SK-N-SH treated with all-trans-retinoic acid at 6 μM for 48 hours (cell line): ENCODE data around the gene TBL1XR1.

Experiments used
- ATAC-seq: fragments of 200-7000 bp; cut with Tn5 transposase; 3 replicates; pipeline ENCODE4 v1.9.1; 2020; ENCODE audit warnings: mild to moderate bottlenecking, moderate library complexity
- ARNTL ChIP-seq: fragments of 450-650 bp; formaldehyde crosslinking; IDR thresholded peaks from 2 replicates; pipeline ENCODE4 v1.5.0; 2020; ENCODE audit warnings: low read depth, mild to moderate bottlenecking, moderate library complexity, borderline replicate concordance
- BACH2 ChIP-seq: fragments of 250-450 bp; sonication (Bioruptor Pico); IDR thresholded peaks from 2 replicates; pipeline ENCODE4 v1.9.0; 2021; ENCODE audit warnings: mild to moderate bottlenecking, borderline replicate concordance
- CREB5 ChIP-seq: fragments of 250-450 bp; sonication (Bioruptor Pico); IDR thresholded peaks from 2 replicates; pipeline ENCODE4 v1.5.1; 2020; ENCODE audit warnings: low read depth, mild to moderate bottlenecking, moderate library complexity
- CSDC2 ChIP-seq: fragments of 250-450 bp; sonication (Bioruptor Pico); IDR thresholded peaks from 2 replicates; pipeline ENCODE4 v1.5.0; 2020; ENCODE audit warnings: mild to moderate bottlenecking, moderate library complexity
- ESRRG ChIP-seq: fragments of 250-450 bp; sonication (Bioruptor Pico); IDR thresholded peaks from 2 replicates; pipeline ENCODE4 v1.6.1; 2021; ENCODE audit warnings: mild to moderate bottlenecking
- GLIS3 ChIP-seq: fragments of 250-450 bp; sonication (Bioruptor Pico); IDR thresholded peaks from 2 replicates; pipeline ENCODE4 v1.5.0; 2020; ENCODE audit warnings: mild to moderate bottlenecking, moderate library complexity
- ISL1 ChIP-seq: fragments of 250-450 bp; sonication (Bioruptor Pico); IDR thresholded peaks from 2 replicates; pipeline ENCODE4 v2.1.2; 2022; ENCODE audit warnings: mild to moderate bottlenecking, moderate library complexity
- POU6F1 ChIP-seq: fragments of 250-450 bp; sonication (Bioruptor Pico); IDR thresholded peaks from 2 replicates; pipeline ENCODE4 v1.8.0; 2021; ENCODE audit warnings: low read depth, mild to moderate bottlenecking, moderate library complexity, borderline replicate concordance
- PPARA ChIP-seq: fragments of 250-450 bp; sonication (Bioruptor Pico); IDR thresholded peaks from 2 replicates; pipeline ENCODE4 v1.5.0; 2020; ENCODE audit warnings: mild to moderate bottlenecking, borderline replicate concordance
- RARB ChIP-seq: fragments of 250-450 bp; sonication (Bioruptor Pico); IDR thresholded peaks from 2 replicates; pipeline ENCODE4 v1.8.0; 2021; ENCODE audit warnings: mild to moderate bottlenecking, moderate library complexity
- SNAI2 ChIP-seq: fragments of 250-450 bp; sonication (Bioruptor Pico); IDR thresholded peaks from 2 replicates; pipeline ENCODE4 v1.5.0; 2020; ENCODE audit warnings: mild to moderate bottlenecking, moderate library complexity
- TCF4 ChIP-seq: fragments of 250-450 bp; sonication (Bioruptor Pico); IDR thresholded peaks from 2 replicates; pipeline ENCODE4 v1.8.0; 2021; ENCODE audit warnings: mild to moderate bottlenecking, moderate library complexity, borderline replicate concordance
- TOX ChIP-seq: fragments of 250-450 bp; sonication (Bioruptor Pico); IDR thresholded peaks from 2 replicates; pipeline ENCODE4 v1.8.0; 2021; ENCODE audit warnings: mild to moderate bottlenecking, moderate library complexity, borderline replicate concordance
- TSHZ2 ChIP-seq: fragments of 250-450 bp; sonication (Bioruptor Pico); IDR thresholded peaks from 2 replicates; pipeline ENCODE4 v1.5.0; 2020; ENCODE audit warnings: mild to moderate bottlenecking, moderate library complexity
- ZC3H10 ChIP-seq: fragments of 250-450 bp; sonication (Bioruptor Pico); IDR thresholded peaks from 2 replicates; pipeline ENCODE4 v1.5.1; 2021; ENCODE audit warnings: mild to moderate bottlenecking, moderate library complexity
- ZFP3 ChIP-seq: fragments of 250-450 bp; sonication (Bioruptor Pico); IDR thresholded peaks from 2 replicates; pipeline ENCODE4 v1.5.0; 2020; ENCODE audit warnings: mild to moderate bottlenecking, moderate library complexity
- ZFP30 ChIP-seq: fragments of 450-650 bp; formaldehyde crosslinking; IDR thresholded peaks from 2 replicates; pipeline ENCODE4 v1.5.0; 2022; ENCODE audit warnings: mild to moderate bottlenecking, moderate library complexity
- ZNF565 ChIP-seq: fragments of 450-650 bp; formaldehyde crosslinking; conservative IDR thresholded peaks from 2 replicates; pipeline ENCODE4 v1.5.0; 2020; ENCODE audit warnings: low read depth, mild to moderate bottlenecking, moderate library complexity
- ZNF70 ChIP-seq: fragments of 450-650 bp; formaldehyde crosslinking; IDR thresholded peaks from 2 replicates; pipeline ENCODE4 v1.5.0; 2020; ENCODE audit warnings: mild to moderate bottlenecking, moderate library complexity
- ZNF8 ChIP-seq: fragments of 450-650 bp; formaldehyde crosslinking; IDR thresholded peaks from 2 replicates; pipeline ENCODE4 v1.5.0; 2020; ENCODE audit warnings: mild to moderate bottlenecking, moderate library complexity
- TF ChIP-seq, protein P1 (sequence below): fragments of 250-450 bp; sonication (Bioruptor Pico); IDR thresholded peaks from 2 replicates; pipeline ENCODE4 v1.8.0; 2020; ENCODE audit warnings: mild to moderate bottlenecking, moderate library complexity, borderline replicate concordance
- TF ChIP-seq, protein P2 (sequence below): fragments of 250-450 bp; sonication (Bioruptor Pico); IDR thresholded peaks from 2 replicates; pipeline ENCODE4 v1.5.1; 2021; ENCODE audit warnings: mild to moderate bottlenecking, moderate library complexity

TBL1XR1 gene

DNA sequence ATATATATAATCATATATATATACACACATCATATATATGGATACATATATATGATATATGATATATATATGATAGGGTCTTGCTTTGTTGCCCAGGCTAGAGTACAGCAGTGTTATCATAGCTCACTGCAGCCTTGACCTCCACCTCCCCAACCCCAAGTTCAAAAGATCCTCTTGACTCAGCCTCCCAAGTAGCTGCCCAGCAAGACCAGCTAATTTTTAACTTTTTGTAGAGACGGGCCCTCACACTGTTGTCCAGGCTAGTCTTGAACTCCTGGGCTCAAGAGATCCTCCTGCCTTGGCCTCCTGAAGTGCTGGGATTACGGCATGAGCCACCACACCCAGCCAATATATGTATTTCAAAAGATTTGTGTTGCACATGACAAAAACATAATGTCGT, 83.0 kb downstream of the TBL1XR1 start:
- TF ChIP-seq POU6F1 (CRISPR knock-in tag) (no peak), PPARA (no peak), TOX (CRISPR knock-in tag) (no peak), ESRRG (CRISPR knock-in tag) (no peak), ZFP30 (no peak), ISL1 (CRISPR knock-in tag) (no peak), TCF4 (CRISPR knock-in tag) (no peak), BACH2 (CRISPR knock-in tag) (no peak), ARNTL (CRISPR knock-in tag) (no peak), CSDC2 (no peak), SNAI2 (CRISPR knock-in tag) (no peak), RARB (no peak)
- TF ChIP-seq, protein P1, sequence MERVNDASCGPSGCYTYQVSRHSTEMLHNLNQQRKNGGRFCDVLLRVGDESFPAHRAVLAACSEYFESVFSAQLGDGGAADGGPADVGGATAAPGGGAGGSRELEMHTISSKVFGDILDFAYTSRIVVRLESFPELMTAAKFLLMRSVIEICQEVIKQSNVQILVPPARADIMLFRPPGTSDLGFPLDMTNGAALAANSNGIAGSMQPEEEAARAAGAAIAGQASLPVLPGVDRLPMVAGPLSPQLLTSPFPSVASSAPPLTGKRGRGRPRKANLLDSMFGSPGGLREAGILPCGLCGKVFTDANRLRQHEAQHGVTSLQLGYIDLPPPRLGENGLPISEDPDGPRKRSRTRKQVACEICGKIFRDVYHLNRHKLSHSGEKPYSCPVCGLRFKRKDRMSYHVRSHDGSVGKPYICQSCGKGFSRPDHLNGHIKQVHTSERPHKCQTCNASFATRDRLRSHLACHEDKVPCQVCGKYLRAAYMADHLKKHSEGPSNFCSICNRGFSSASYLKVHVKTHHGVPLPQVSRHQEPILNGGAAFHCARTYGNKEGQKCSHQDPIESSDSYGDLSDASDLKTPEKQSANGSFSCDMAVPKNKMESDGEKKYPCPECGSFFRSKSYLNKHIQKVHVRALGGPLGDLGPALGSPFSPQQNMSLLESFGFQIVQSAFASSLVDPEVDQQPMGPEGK = no peak
- no peak for ATAC-seq

- no peak for TF ChIP-seq BACH2 (CRISPR knock-in tag)
- TF ChIP-seq ZNF70 = no peak
- TF ChIP-seq PPARA = no peak
- no peak for TF ChIP-seq ZNF8 (CRISPR knock-in tag)
- TF ChIP-seq TCF4 (CRISPR knock-in tag) = no peak
- TF ChIP-seq SNAI2 (CRISPR knock-in tag) = no peak
- no peak for TF ChIP-seq TOX (CRISPR knock-in tag)
- no peak for TF ChIP-seq ZFP30
- TF ChIP-seq ZFP3 (CRISPR knock-in tag) = no peak
- no peak for TF ChIP-seq CREB5 (CRISPR knock-in tag)
- no peak for TF ChIP-seq CSDC2
- no peak for TF ChIP-seq ISL1 (CRISPR knock-in tag)
- TF ChIP-seq ZNF565 (CRISPR knock-in tag) = no peak
- TF ChIP-seq GLIS3 (CRISPR knock-in tag) = no peak
- TF ChIP-seq, protein P1 = no peak
- TF ChIP-seq POU6F1 (CRISPR knock-in tag) = no peak
- ATAC-seq = no peak
Measured at GRCh38 chr3:177111541-177111949, 85.7 kb downstream of the TBL1XR1 start.

DNA sequence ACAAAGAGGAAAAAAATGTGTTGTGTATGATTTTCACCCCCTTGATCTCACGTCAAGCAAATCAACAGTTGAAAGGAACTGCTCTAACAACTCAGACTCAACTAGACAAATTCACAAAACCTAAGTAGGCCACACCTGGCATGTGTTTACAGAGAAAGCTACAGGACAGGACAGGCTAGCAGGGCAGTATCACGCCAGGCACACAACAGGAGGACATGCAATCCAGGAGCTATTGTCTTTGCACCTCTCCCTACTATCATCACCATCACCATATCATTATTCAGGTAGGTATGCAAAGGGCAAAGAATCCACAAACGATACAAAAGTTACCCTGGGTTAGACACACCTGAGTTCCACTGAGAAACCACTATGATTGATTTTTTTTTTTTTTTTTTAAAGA, 86.4 kb downstream of the TBL1XR1 start:
- ATAC-seq = no peak
- TF ChIP-seq ARNTL (CRISPR knock-in tag) = no peak
- TF ChIP-seq TSHZ2 = no peak
- TF ChIP-seq ZC3H10 = no peak
- no peak for TF ChIP-seq ZNF565 (CRISPR knock-in tag)
- TF ChIP-seq SNAI2 (CRISPR knock-in tag) = no peak
- TF ChIP-seq ZFP30 = no peak
- TF ChIP-seq TCF4 (CRISPR knock-in tag) = no peak
- TF ChIP-seq, protein P2, sequence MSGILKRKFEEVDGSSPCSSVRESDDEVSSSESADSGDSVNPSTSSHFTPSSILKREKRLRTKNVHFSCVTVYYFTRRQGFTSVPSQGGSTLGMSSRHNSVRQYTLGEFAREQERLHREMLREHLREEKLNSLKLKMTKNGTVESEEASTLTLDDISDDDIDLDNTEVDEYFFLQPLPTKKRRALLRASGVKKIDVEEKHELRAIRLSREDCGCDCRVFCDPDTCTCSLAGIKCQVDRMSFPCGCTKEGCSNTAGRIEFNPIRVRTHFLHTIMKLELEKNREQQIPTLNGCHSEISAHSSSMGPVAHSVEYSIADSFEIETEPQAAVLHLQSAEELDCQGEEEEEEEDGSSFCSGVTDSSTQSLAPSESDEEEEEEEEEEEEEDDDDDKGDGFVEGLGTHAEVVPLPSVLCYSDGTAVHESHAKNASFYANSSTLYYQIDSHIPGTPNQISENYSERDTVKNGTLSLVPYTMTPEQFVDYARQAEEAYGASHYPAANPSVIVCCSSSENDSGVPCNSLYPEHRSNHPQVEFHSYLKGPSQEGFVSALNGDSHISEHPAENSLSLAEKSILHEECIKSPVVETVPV = no peak
- no peak for TF ChIP-seq PPARA
- TF ChIP-seq ZNF8 (CRISPR knock-in tag) = no peak
- TF ChIP-seq, protein P1 = no peak
- no peak for TF ChIP-seq CSDC2
- no peak for TF ChIP-seq GLIS3 (CRISPR knock-in tag)
- no peak for TF ChIP-seq ISL1 (CRISPR knock-in tag)
